B cell (primary cell): ENCODE measurements around the gene ARHGAP4. TPM values are rescaled to one million over a fixed set of nuclear protein-coding genes. Genes with fewer than 3 reads are reported as not detected.

Source experiments
- ATAC-seq: fragments of 200-7000 bp; cut with Tn5 transposase; one replicate; pipeline ENCODE4 v1.10.0; 2021; ENCODE audit warnings: low read depth, mild to moderate bottlenecking, moderate number of reproducible peaks, moderate library complexity
- CTCF ChIA-PET: fragments of 350-600 bp; sonication (Branson Sonifier 250); formaldehyde crosslinking; loops from one replicate; lab custom pipeline; 2021; ENCODE audit warnings: antibody characterized with exemption, inconsistent platforms; lab: Charles Lee
- POLR2A ChIA-PET: fragments of 350-600 bp; sonication (Branson Sonifier 250); formaldehyde crosslinking; loops from one replicate; lab custom pipeline; 2021; ENCODE audit warnings: antibody characterized with exemption; lab: Charles Lee
- DNase-seq: peaks from one replicate; pipeline ENCODE4 v3.0.0; 2013
- H2AFZ ChIP-seq: 2 replicates; pipeline ENCODE4 v1.6.1; 2012; ENCODE audit warnings: mild to moderate bottlenecking, low read depth, low read length; ENCODE audit not compliant: insufficient read depth, poor library complexity, severe bottlenecking
- H3K27ac ChIP-seq, 2 donors: 1 replicate in 1 of 2; 2 replicates in 1 of 2; pipeline ENCODE4 v1.5.1; 2012 to 2013; ENCODE audit warnings: low read length in 2 of 2, mild to moderate bottlenecking in 2 of 2, moderate library complexity in 1 of 2
- H3K27me3 ChIP-seq, 4 experiments: fragments of 200-600 bp in 1 of 4; sonication (generic) in 1 of 4; replicated peaks in 1 of 4; 1 replicate in 2 of 4; 2 replicates in 2 of 4; pipeline versions ENCODE4 v1.6.1 to v1.7.0; 2013 to 2016; ENCODE audit warnings: low read length in 3 of 4, mild to moderate bottlenecking in 2 of 4, mixed read lengths in 1 of 4, moderate library complexity in 1 of 4; ENCODE audit not compliant: insufficient read depth in 4 of 4, control insufficient read depth in 3 of 4; ENCODE audit errors: control extremely low read depth in 1 of 4
- H3K36me3 ChIP-seq, 2 experiments: replicated peaks in 1 of 2; 1 replicate in 1 of 2; 2 replicates in 1 of 2; pipeline versions ENCODE4 v1.6.1 to v1.7.1; 2013; ENCODE audit warnings: low read length in 1 of 2; ENCODE audit not compliant: insufficient read depth in 2 of 2, control insufficient read depth in 1 of 2; ENCODE audit errors: control extremely low read depth in 1 of 2, extremely low read depth in 1 of 2
- H3K4me1 ChIP-seq, 2 donors: fragments of 200-600 bp in 1 of 2; sonication (generic) in 1 of 2; 1 replicate in 1 of 2; 2 replicates in 1 of 2; pipeline versions ENCODE4 v1.5.1 to v1.6.1; 2013 to 2017; ENCODE audit warnings: low read length in 2 of 2; ENCODE audit not compliant: control insufficient read depth in 2 of 2, insufficient read depth in 2 of 2
- H3K4me2 ChIP-seq: replicated peaks from 2 replicates; pipeline ENCODE3; 2012; ENCODE audit warnings: mild to moderate bottlenecking, low read depth, low read length; ENCODE audit not compliant: poor library complexity, severe bottlenecking
- H3K4me3 ChIP-seq, 5 experiments: fragments of 200-600 bp in 1 of 5; sonication (generic) in 1 of 5; 1 replicate in 3 of 5; 2 replicates in 2 of 5; pipeline versions ENCODE4 v1.5.1 to v1.7.0; 2011 to 2016; ENCODE audit warnings: low read length in 4 of 5, mild to moderate bottlenecking in 4 of 5, low read depth in 2 of 5, control low read depth in 1 of 5, moderate library complexity in 1 of 5; ENCODE audit not compliant: insufficient read depth in 1 of 5; ENCODE audit errors: control extremely low read depth in 1 of 5, extremely low read depth in 1 of 5
- H3K79me2 ChIP-seq: fragments of 200-600 bp; sonication (generic); one replicate; pipeline ENCODE4 v1.6.0; 2016; ENCODE audit warnings: low read length; ENCODE audit not compliant: control insufficient read depth, insufficient read depth
- H3K9ac ChIP-seq: fragments of 200-600 bp; sonication (generic); 2 replicates; pipeline ENCODE4 v1.6.1; 2017; ENCODE audit warnings: mild to moderate bottlenecking, low read length, moderate library complexity
- H3K9me3 ChIP-seq, 3 donors: one replicate each; pipeline versions ENCODE4 v1.6.1 to v1.7.1; 2013; ENCODE audit warnings: low read length in 2 of 3; ENCODE audit not compliant: control insufficient read depth in 2 of 3, insufficient read depth in 1 of 3; ENCODE audit errors: control extremely low read depth in 1 of 3
- H4K20me1 ChIP-seq: 2 replicates; pipeline ENCODE4 v1.6.0; 2012; ENCODE audit warnings: mild to moderate bottlenecking, low read length; ENCODE audit not compliant: insufficient read depth, control insufficient read depth, poor library complexity, severe bottlenecking
- H3K27ac Mint-ChIP-seq: one replicate; pipeline ENCODE4 v1.8.0; 2021; ENCODE audit warnings: mixed read lengths
- H3K27me3 Mint-ChIP-seq: one replicate; pipeline ENCODE4 v1.8.0; 2021; ENCODE audit warnings: mixed read lengths
- H3K4me1 Mint-ChIP-seq: one replicate; pipeline ENCODE4 v1.8.0; 2021; ENCODE audit warnings: mixed read lengths
- H3K4me3 Mint-ChIP-seq: one replicate; pipeline ENCODE4 v1.8.0; 2021; ENCODE audit warnings: mixed read lengths
- H3K9me3 Mint-ChIP-seq: one replicate; pipeline ENCODE4 v1.8.0; 2022; ENCODE audit warnings: mixed read lengths; ENCODE audit not compliant: insufficient read depth
- EZH2 ChIP-seq: IDR thresholded peaks from 2 replicates; pipeline ENCODE4 v1.6.1; 2012; ENCODE audit warnings: borderline replicate concordance, low read depth, mild to moderate bottlenecking, moderate library complexity, low read length; ENCODE audit not compliant: insufficient read depth, poor library complexity, severe bottlenecking
- WGBS: methylation state at CpG from one replicate; pipeline ENCODE4 v1.1.5; 2013; ENCODE audit warnings: missing lambda C conversion rate; ENCODE audit not compliant: insufficient coverage; 5-methylcytosine and 5-hydroxymethylcytosine counted together
- intact Hi-C: fragments of 100-400 bp; cut with micrococcal nuclease; formaldehyde crosslinking; loops from one replicate; pipeline ENCODE4 v1.10.0; 2022
- polyA plus RNA-seq: library from polyadenylated mRNA; depleted of rRNA; stranded (reverse); fragments of >200 nt; gene quantifications from 2 replicates; pipeline ENCODE4 v1.2.3, GENCODE V29; 2012
- total RNA-seq, 2 donors: library from RNA; stranded (reverse); fragments of 120-200 nt in 1 of 2; gene quantifications; 1 replicate in 1 of 2; 2 replicates in 1 of 2; pipeline versions ENCODE4 v1.2.3 to v1.2.4, GENCODE V29; 2013 to 2022
- TF ChIP-seq, protein P1 (sequence below): fragments of 200-600 bp; IDR thresholded peaks from one replicate; pipeline ENCODE4 v1.8.0; 2022; ENCODE audit warnings: antibody characterized with exemption, mild to moderate bottlenecking

Gene ARHGAP4
- total and polyA plus RNA-seq, 2 donors (not counting 1 experiment from before 2014, with no cell fraction given): 242 to 711 TPM

DNA sequence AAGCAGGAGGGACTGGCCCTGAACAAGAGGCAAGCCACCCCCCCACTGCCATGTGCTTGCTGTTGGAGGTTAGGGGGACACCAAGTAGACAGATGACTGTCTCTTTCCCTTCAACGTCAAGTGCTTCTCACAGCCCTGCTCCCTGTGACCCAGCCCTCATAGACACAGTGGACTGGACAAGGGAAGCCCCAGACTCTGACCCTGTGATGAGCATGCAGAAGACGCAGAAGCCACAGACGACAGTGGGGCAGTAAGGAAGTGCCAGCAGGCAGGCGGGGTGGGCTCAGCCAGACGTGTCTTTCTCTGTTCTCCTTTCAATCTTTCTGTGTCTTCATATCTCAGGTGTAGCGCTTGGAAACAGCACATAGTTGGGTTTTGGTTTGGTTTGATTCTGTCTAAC, 37.7 kb downstream of the ARHGAP4 start:
- peak; percentile 80 for ATAC-seq
- Mint-ChIP-seq H3K9me3 (no peaks in the 10 kb centered on the region), H3K4me1 (peaks cover 23% of the 10 kb centered on the region), H3K27me3 (peaks cover 3% of the 10 kb centered on the region), H3K27ac (peak overlapping the region; percentile 50), H3K4me3 (peak overlapping the region; percentile 41)
- 0% methylated on average over 2 of the region's 6 CpGs for WGBS
- intact Hi-C loops: loop anchor here (5.0 kb wide), 1 partner anchor 39 kb away; the partner anchor contains the start of gene ARHGAP4
- Histone ChIP-seq H3K79me2 (no peaks in the 10 kb centered on the region), H2AFZ (no peak overlapping the region), H4K20me1 (no peaks in the 10 kb centered on the region), H3K9ac (peak overlapping the region; percentile 12), H3K4me3 (no peak overlapping the region), H3K4me2 (peak overlapping the region; percentile 37), H3K36me3 (no peaks in the 10 kb centered on the region), H3K9me3 (peaks cover 0 to 3% (median 0%) of the 10 kb centered on the region in 3 donors), H3K27ac (no peak overlapping the region), H3K27me3 (peaks cover 0 to 19% (median 9%) of the 10 kb centered on the region in 4 experiments), H3K4me1 (peaks cover 40 to 44% of the 10 kb centered on the region in 2 donors)
- ChIA-PET CTCF (interaction anchor here (0.7 to 1.3 kb wide), 2 partner anchors 37 to 59 kb away, joined by 3 to 5 read pairs; no protein-coding TSS in a partner anchor), POLR2A (interaction anchor here (1.1 to 1.2 kb wide), 2 partner anchors 38 to 40 kb away, joined by 3 read pairs; no protein-coding TSS in a partner anchor)
- TF ChIP-seq, protein P1, sequence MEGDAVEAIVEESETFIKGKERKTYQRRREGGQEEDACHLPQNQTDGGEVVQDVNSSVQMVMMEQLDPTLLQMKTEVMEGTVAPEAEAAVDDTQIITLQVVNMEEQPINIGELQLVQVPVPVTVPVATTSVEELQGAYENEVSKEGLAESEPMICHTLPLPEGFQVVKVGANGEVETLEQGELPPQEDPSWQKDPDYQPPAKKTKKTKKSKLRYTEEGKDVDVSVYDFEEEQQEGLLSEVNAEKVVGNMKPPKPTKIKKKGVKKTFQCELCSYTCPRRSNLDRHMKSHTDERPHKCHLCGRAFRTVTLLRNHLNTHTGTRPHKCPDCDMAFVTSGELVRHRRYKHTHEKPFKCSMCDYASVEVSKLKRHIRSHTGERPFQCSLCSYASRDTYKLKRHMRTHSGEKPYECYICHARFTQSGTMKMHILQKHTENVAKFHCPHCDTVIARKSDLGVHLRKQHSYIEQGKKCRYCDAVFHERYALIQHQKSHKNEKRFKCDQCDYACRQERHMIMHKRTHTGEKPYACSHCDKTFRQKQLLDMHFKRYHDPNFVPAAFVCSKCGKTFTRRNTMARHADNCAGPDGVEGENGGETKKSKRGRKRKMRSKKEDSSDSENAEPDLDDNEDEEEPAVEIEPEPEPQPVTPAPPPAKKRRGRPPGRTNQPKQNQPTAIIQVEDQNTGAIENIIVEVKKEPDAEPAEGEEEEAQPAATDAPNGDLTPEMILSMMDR: no peak
- DNase-seq: peak; percentile 80

DNA sequence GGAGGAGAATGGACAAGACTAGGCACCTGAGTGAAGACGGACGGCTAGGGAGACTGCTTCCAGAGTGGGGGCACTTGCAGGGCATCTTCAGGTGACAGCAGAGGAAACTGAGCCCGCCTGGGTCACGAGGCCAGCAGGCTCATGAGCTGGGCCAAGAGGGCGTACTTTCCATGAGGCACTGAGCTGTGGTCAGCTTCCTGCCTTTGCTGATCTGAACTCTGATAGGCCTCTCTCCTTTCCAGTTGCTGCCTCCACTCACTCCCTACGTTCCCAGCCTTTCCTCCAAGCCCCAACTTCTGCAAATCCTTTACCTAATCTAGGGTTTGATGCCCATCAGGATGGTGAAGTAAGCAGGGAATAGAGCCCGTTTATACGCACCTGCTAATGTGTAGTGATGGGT, 38.7 kb downstream of the ARHGAP4 start:
- H3K27me3 ChIP-seq: peaks cover 0 to 24% (median 11%) of the 10 kb centered on the region in 4 experiments
- CTCF ChIA-PET: interaction anchor here (1.1 to 1.3 kb wide), 2 partner anchors 13 to 60 kb away, joined by 4 to 5 read pairs; no protein-coding TSS in a partner anchor
- peak overlapping the region; percentile 48 for H3K4me3 Mint-ChIP-seq
- H3K9me3 ChIP-seq: peaks cover 0 to 3% (median 0%) of the 10 kb centered on the region in 3 donors
- H3K27ac Mint-ChIP-seq: no peak overlapping the region
- H3K9me3 Mint-ChIP-seq: no peaks in the 10 kb centered on the region
- peaks cover 40 to 44% of the 10 kb centered on the region in 2 donors for H3K4me1 ChIP-seq
- intact Hi-C loops: loop anchor here (5.0 kb wide), 1 partner anchor 40 kb away; the partner anchor contains the start of gene ARHGAP4
- POLR2A ChIA-PET: interaction anchor here (1.2 kb wide), 1 partner anchor 39 kb away, joined by 3 read pairs; no protein-coding TSS in a partner anchor
- no peaks in the 10 kb centered on the region for H3K79me2 ChIP-seq
- H3K4me3 ChIP-seq: no peak overlapping the region
- no peak overlapping the region for H3K4me2 ChIP-seq
- H3K27me3 Mint-ChIP-seq: peaks cover 4% of the 10 kb centered on the region
- H3K9ac ChIP-seq: no peak overlapping the region
- no peaks in the 10 kb centered on the region for H3K36me3 ChIP-seq
- 100% methylated on average over 2 of the region's 8 CpGs for WGBS
- H4K20me1 ChIP-seq: no peaks in the 10 kb centered on the region
- ATAC-seq: no peak
- no peak for DNase-seq
- H3K4me1 Mint-ChIP-seq: peaks cover 23% of the 10 kb centered on the region
- no peak overlapping the region for H2AFZ ChIP-seq
- TF ChIP-seq EZH2: no peak
- TF ChIP-seq, protein P1: no peak
- no peak overlapping the region for H3K27ac ChIP-seq
